ENCODE data around the gene ACADVL.
A peak's percentile ranks its signal among the peaks of the same experiment; 100 is the strongest.

Gene ACADVL

GRCh38 chr17:7222972-7223292, 3.2 kb downstream of the ACADVL start:
- no peak overlapping the region for H2BK12ac ChIP-seq (ENCODE audit: low read length)
- H3K14ac ChIP-seq (ENCODE audit: low read length) = no peak overlapping the region
- no peak overlapping the region for H2BK5ac ChIP-seq (ENCODE audit: low read length)
- H3K4me2 ChIP-seq (ENCODE audit: insufficient read depth, low read length, poor library complexity, severe bottlenecking) = no peak overlapping the region
- no peak overlapping the region for H2AK5ac ChIP-seq (ENCODE audit: low read depth, low read length)
- H3K27me3 ChIP-seq (ENCODE audit: control insufficient read depth in 3 of 3, insufficient read depth in 3 of 3, low read depth in 1 of 3, low read length in 3 of 3) = no peaks in the 10 kb centered on the region
- no peaks in the 10 kb centered on the region for H3K79me1 ChIP-seq (ENCODE audit: low read depth, low read length)
- no peak overlapping the region for H3K4me3 ChIP-seq (ENCODE audit: low read length in 2 of 2)
- no CpG with 5 or more reads among the region's 7 CpGs for WGBS, 2 donors (ENCODE audit: extremely low coverage in 2 of 2, insufficient read length in 2 of 2, insufficient replicate concordance in 1 of 2)
- peak overlapping the region; percentile 70 for H3K23ac ChIP-seq (ENCODE audit: low read depth, low read length, poor library complexity)
- H2AFZ ChIP-seq (ENCODE audit: low read length) = no peak overlapping the region
- H2BK120ac ChIP-seq (ENCODE audit: low read depth, low read length) = no peak overlapping the region
- H4K8ac ChIP-seq (ENCODE audit: low read depth, low read length) = no peak overlapping the region
- H3K18ac ChIP-seq (ENCODE audit: low read length) = no peak overlapping the region
- no peak overlapping the region for H3K4ac ChIP-seq (ENCODE audit: low read length)
- no peak overlapping the region for H3K27ac ChIP-seq (replicated peaks; ENCODE audit: low read length)
- DNase-seq (ENCODE audit: low spot score) = no peak
- H3K36me3 ChIP-seq (replicated peaks in 1 of 2; ENCODE audit: control insufficient read depth in 2 of 2, insufficient read depth in 2 of 2, low read length in 2 of 2) = peaks cover 57 to 75% of the 10 kb centered on the region in 2 donors
- no peak overlapping the region for H2BK15ac ChIP-seq (ENCODE audit: low read length)
- peaks cover 13 to 19% of the 10 kb centered on the region in 2 donors for H3K4me1 ChIP-seq (ENCODE audit: control insufficient read depth in 2 of 2, insufficient read depth in 1 of 2, low read depth in 1 of 2, low read length in 2 of 2)
- H3K9ac ChIP-seq (ENCODE audit: low read depth, low read length, poor library complexity) = no peak overlapping the region
- no peak overlapping the region for H4K91ac ChIP-seq (ENCODE audit: low read depth, low read length, poor library complexity)
- H3K9me3 ChIP-seq (replicated peaks in 1 of 2; ENCODE audit: control insufficient read depth in 2 of 2, insufficient read depth in 1 of 2, low read depth in 1 of 2, low read length in 2 of 2) = no peaks in the 10 kb centered on the region

GRCh38 chr17:7223375-7223774, 3.6 kb downstream of the ACADVL start:
- H4K91ac ChIP-seq (ENCODE audit: low read depth, low read length, poor library complexity) = no peak overlapping the region
- no peak overlapping the region for H3K18ac ChIP-seq (ENCODE audit: low read length)
- no peak overlapping the region for H3K14ac ChIP-seq (ENCODE audit: low read length)
- H3K4ac ChIP-seq (ENCODE audit: low read length) = no peak overlapping the region
- no peak overlapping the region for H2AK5ac ChIP-seq (ENCODE audit: low read depth, low read length)
- H3K27ac ChIP-seq (replicated peaks; ENCODE audit: low read length) = no peak overlapping the region
- H3K23ac ChIP-seq (ENCODE audit: low read depth, low read length, poor library complexity) = no peak overlapping the region
- H3K4me2 ChIP-seq (ENCODE audit: insufficient read depth, low read length, poor library complexity, severe bottlenecking) = no peak overlapping the region
- no peaks in the 10 kb centered on the region for H3K27me3 ChIP-seq (ENCODE audit: control insufficient read depth in 3 of 3, insufficient read depth in 3 of 3, low read depth in 1 of 3, low read length in 3 of 3)
- WGBS, 2 donors (ENCODE audit: extremely low coverage in 2 of 2, insufficient read length in 2 of 2, insufficient replicate concordance in 1 of 2) = no CpG with 5 or more reads among the region's 4 CpGs
- H2BK120ac ChIP-seq (ENCODE audit: low read depth, low read length) = no peak overlapping the region
- H3K9me3 ChIP-seq (replicated peaks in 1 of 2; ENCODE audit: control insufficient read depth in 2 of 2, insufficient read depth in 1 of 2, low read depth in 1 of 2, low read length in 2 of 2) = no peaks in the 10 kb centered on the region
- no peak overlapping the region for H4K8ac ChIP-seq (ENCODE audit: low read depth, low read length)
- no peak overlapping the region for H2BK15ac ChIP-seq (ENCODE audit: low read length)
- DNase-seq (ENCODE audit: low spot score) = no peak
- H2AFZ ChIP-seq (ENCODE audit: low read length) = no peak overlapping the region
- no peak overlapping the region for H2BK12ac ChIP-seq (ENCODE audit: low read length)
- H3K36me3 ChIP-seq (replicated peaks in 1 of 2; ENCODE audit: control insufficient read depth in 2 of 2, insufficient read depth in 2 of 2, low read length in 2 of 2) = peaks cover 60 to 79% of the 10 kb centered on the region in 2 donors
- H2BK5ac ChIP-seq (ENCODE audit: low read length) = no peak overlapping the region
- no peaks in the 10 kb centered on the region for H3K79me1 ChIP-seq (ENCODE audit: low read depth, low read length)
- no peak overlapping the region for H3K9ac ChIP-seq (ENCODE audit: low read depth, low read length, poor library complexity)
- no peak overlapping the region for H3K4me3 ChIP-seq (ENCODE audit: low read length in 2 of 2)
- peaks cover 9 to 15% of the 10 kb centered on the region in 2 donors for H3K4me1 ChIP-seq (ENCODE audit: control insufficient read depth in 2 of 2, insufficient read depth in 1 of 2, low read depth in 1 of 2, low read length in 2 of 2)

GRCh38 chr17:7224110-7224509, 4.4 kb downstream of the ACADVL start:
- Histone ChIP-seq H2BK5ac (ENCODE audit: low read length) (no peak overlapping the region), H2AK5ac (ENCODE audit: low read depth, low read length) (no peak overlapping the region), H3K79me1 (ENCODE audit: low read depth, low read length) (peaks cover 1% of the 10 kb centered on the region), H3K18ac (ENCODE audit: low read length) (no peak overlapping the region), H2AFZ (ENCODE audit: low read length) (no peak overlapping the region), H2BK12ac (ENCODE audit: low read length) (no peak overlapping the region), H3K23ac (ENCODE audit: low read depth, low read length, poor library complexity) (no peak overlapping the region), H3K14ac (ENCODE audit: low read length) (no peak overlapping the region), H4K91ac (ENCODE audit: low read depth, low read length, poor library complexity) (no peak overlapping the region), H2BK120ac (ENCODE audit: low read depth, low read length) (no peak overlapping the region), H3K9me3 (replicated peaks in 1 of 2; ENCODE audit: control insufficient read depth in 2 of 2, insufficient read depth in 1 of 2, low read depth in 1 of 2, low read length in 2 of 2) (no peaks in the 10 kb centered on the region), H3K27ac (replicated peaks; ENCODE audit: low read length) (no peak overlapping the region), H3K4me3 (ENCODE audit: low read length in 2 of 2) (no peak overlapping the region), H3K4ac (ENCODE audit: low read length) (no peak overlapping the region), H3K9ac (ENCODE audit: low read depth, low read length, poor library complexity) (no peak overlapping the region), H3K36me3 (replicated peaks in 1 of 2; ENCODE audit: control insufficient read depth in 2 of 2, insufficient read depth in 2 of 2, low read length in 2 of 2) (peaks cover 66 to 87% of the 10 kb centered on the region in 2 donors), H4K8ac (ENCODE audit: low read depth, low read length) (no peak overlapping the region), H2BK15ac (ENCODE audit: low read length) (no peak overlapping the region), H3K4me1 (ENCODE audit: control insufficient read depth in 2 of 2, insufficient read depth in 1 of 2, low read depth in 1 of 2, low read length in 2 of 2) (peaks cover 9 to 10% of the 10 kb centered on the region in 2 donors), H3K27me3 (ENCODE audit: control insufficient read depth in 3 of 3, insufficient read depth in 3 of 3, low read depth in 1 of 3, low read length in 3 of 3) (no peaks in the 10 kb centered on the region), H3K4me2 (ENCODE audit: insufficient read depth, low read length, poor library complexity, severe bottlenecking) (no peak overlapping the region)
- DNase-seq (ENCODE audit: low spot score) = no peak
- no CpG with 5 or more reads among the region's 10 CpGs for WGBS, 2 donors (ENCODE audit: extremely low coverage in 2 of 2, insufficient read length in 2 of 2, insufficient replicate concordance in 1 of 2)

GRCh38 chr17:7224661-7225111, 4.9 kb downstream of the ACADVL start:
- H3K4me3 ChIP-seq (ENCODE audit: low read length in 2 of 2) = no peak overlapping the region
- H2BK15ac ChIP-seq (ENCODE audit: low read length) = no peak overlapping the region
- no peak overlapping the region for H2BK12ac ChIP-seq (ENCODE audit: low read length)
- no peak overlapping the region for H3K4ac ChIP-seq (ENCODE audit: low read length)
- no CpG with 5 or more reads among the region's 15 CpGs for WGBS, 2 donors (ENCODE audit: extremely low coverage in 2 of 2, insufficient read length in 2 of 2, insufficient replicate concordance in 1 of 2)
- H3K9me3 ChIP-seq (replicated peaks in 1 of 2; ENCODE audit: control insufficient read depth in 2 of 2, insufficient read depth in 1 of 2, low read depth in 1 of 2, low read length in 2 of 2) = no peaks in the 10 kb centered on the region
- H4K91ac ChIP-seq (ENCODE audit: low read depth, low read length, poor library complexity) = no peak overlapping the region
- H3K27me3 ChIP-seq (ENCODE audit: control insufficient read depth in 3 of 3, insufficient read depth in 3 of 3, low read depth in 1 of 3, low read length in 3 of 3) = no peaks in the 10 kb centered on the region
- peaks cover 7% of the 10 kb centered on the region for H3K79me1 ChIP-seq (ENCODE audit: low read depth, low read length)
- peak overlapping the region; percentile 17 for H3K23ac ChIP-seq (ENCODE audit: low read depth, low read length, poor library complexity)
- H4K8ac ChIP-seq (ENCODE audit: low read depth, low read length) = peak overlapping the region; percentile 49
- no peak overlapping the region for H2BK120ac ChIP-seq (ENCODE audit: low read depth, low read length)
- H3K4me1 ChIP-seq (ENCODE audit: control insufficient read depth in 2 of 2, insufficient read depth in 1 of 2, low read depth in 1 of 2, low read length in 2 of 2) = peaks cover 5 to 6% of the 10 kb centered on the region in 2 donors
- DNase-seq (ENCODE audit: low spot score) = no peak
- H2BK5ac ChIP-seq (ENCODE audit: low read length) = peak overlapping the region; percentile 20
- no peak overlapping the region for H2AK5ac ChIP-seq (ENCODE audit: low read depth, low read length)
- H3K36me3 ChIP-seq (replicated peaks in 1 of 2; ENCODE audit: control insufficient read depth in 2 of 2, insufficient read depth in 2 of 2, low read length in 2 of 2) = peaks cover 72 to 92% of the 10 kb centered on the region in 2 donors
- H3K9ac ChIP-seq (ENCODE audit: low read depth, low read length, poor library complexity) = no peak overlapping the region
- no peak overlapping the region for H3K27ac ChIP-seq (replicated peaks; ENCODE audit: low read length)
- no peak overlapping the region for H3K14ac ChIP-seq (ENCODE audit: low read length)
- no peak overlapping the region for H3K18ac ChIP-seq (ENCODE audit: low read length)
- H2AFZ ChIP-seq (ENCODE audit: low read length) = no peak overlapping the region
- no peak overlapping the region for H3K4me2 ChIP-seq (ENCODE audit: insufficient read depth, low read length, poor library complexity, severe bottlenecking)

Data from neuronal stem cell (in vitro differentiated cells).